Ishikawa (cell line): Measurements from ENCODE around the gene PRPH.

ENCODE experiments used
- CEBPB ChIP-seq: IDR thresholded peaks from 2 replicates; pipeline ENCODE4 v1.6.1; 2012
- CREB1 ChIP-seq: IDR thresholded peaks from 2 replicates; pipeline ENCODE4 v1.6.1; 2012; ENCODE audit warnings: low read depth
- EGR1 ChIP-seq: IDR thresholded peaks from 2 replicates; pipeline ENCODE4 v1.6.1; 2012
- EP300 ChIP-seq: IDR thresholded peaks from 2 replicates; pipeline ENCODE4 v1.6.1; 2012; ENCODE audit warnings: borderline replicate concordance
- MAX ChIP-seq: IDR thresholded peaks from 2 replicates; pipeline ENCODE4 v1.6.1; 2012
- NFIC ChIP-seq: IDR thresholded peaks from 2 replicates; pipeline ENCODE4 v1.6.1; 2012
- RAD21 ChIP-seq: IDR thresholded peaks from 2 replicates; pipeline ENCODE4 v1.6.1; 2012; ENCODE audit warnings: low read depth
- TEAD4 ChIP-seq: IDR thresholded peaks from 2 replicates; pipeline ENCODE4 v1.6.1; 2012
- USF1 ChIP-seq: IDR thresholded peaks from 2 replicates; pipeline ENCODE4 v1.6.1; 2012
- YY1 ChIP-seq: IDR thresholded peaks from 2 replicates; pipeline ENCODE4 v1.6.1; 2012; ENCODE audit warnings: low read depth

- TF ChIP-seq MAX (no peak), NFIC (no peak), EP300 (no peak), EGR1 (no peak), USF1 (no peak), RAD21 (no peak), CEBPB (no peak), CREB1 (no peak), TEAD4 (no peak), YY1 (no peak)
Observed at GRCh38 chr12:49301760-49302159, 6.8 kb downstream of the PRPH start.
